Measurements from ENCODE around the gene PFDN4.
"Not testable (repeated sequence)": the region's sequence is repeated elsewhere in the genome, so short reads cannot be mapped to it uniquely, and the experiment has no call there.

PFDN4 gene

GRCh38 chr20:54237116-54237943 is 29.4 kb downstream of the PFDN4 start:
- Histone ChIP-seq H3K14ac (ENCODE audit: low read length) (no peak overlapping the region), H3K23ac (ENCODE audit: low read depth, low read length, poor library complexity) (no peak overlapping the region), H2BK12ac (ENCODE audit: low read length) (no peak overlapping the region), H3K18ac (ENCODE audit: low read length) (no peak overlapping the region), H3K4me1 (ENCODE audit: control insufficient read depth in 2 of 2, insufficient read depth in 1 of 2, low read depth in 1 of 2, low read length in 2 of 2) (no peaks in the 10 kb centered on the region), H3K79me1 (ENCODE audit: low read depth, low read length) (no peaks in the 10 kb centered on the region), H2BK5ac (ENCODE audit: low read length) (no peak overlapping the region), H3K9me3 (replicated peaks in 1 of 2; ENCODE audit: control insufficient read depth in 2 of 2, insufficient read depth in 1 of 2, low read depth in 1 of 2, low read length in 2 of 2) (no peaks in the 10 kb centered on the region), H4K8ac (ENCODE audit: low read depth, low read length) (no peak overlapping the region), H3K27me3 (ENCODE audit: control insufficient read depth in 3 of 3, insufficient read depth in 3 of 3, low read depth in 1 of 3, low read length in 3 of 3) (no peaks in the 10 kb centered on the region), H3K27ac (replicated peaks; ENCODE audit: low read length) (no peak overlapping the region), H2AK5ac (ENCODE audit: low read depth, low read length) (no peak overlapping the region), H3K4ac (ENCODE audit: low read length) (no peak overlapping the region), H2BK120ac (ENCODE audit: low read depth, low read length) (no peak overlapping the region), H4K91ac (ENCODE audit: low read depth, low read length, poor library complexity) (no peak overlapping the region), H3K4me2 (ENCODE audit: insufficient read depth, low read length, poor library complexity, severe bottlenecking) (no peak overlapping the region), H3K36me3 (replicated peaks in 1 of 2; ENCODE audit: control insufficient read depth in 2 of 2, insufficient read depth in 2 of 2, low read length in 2 of 2) (no peaks in the 10 kb centered on the region), H2BK15ac (ENCODE audit: low read length) (no peak overlapping the region), H2AFZ (ENCODE audit: low read length) (no peak overlapping the region), H3K4me3 (ENCODE audit: low read length in 2 of 2) (no peak overlapping the region), H3K9ac (ENCODE audit: low read depth, low read length, poor library complexity) (no peak overlapping the region)
- WGBS, 2 donors (ENCODE audit: extremely low coverage in 2 of 2, insufficient read length in 2 of 2, insufficient replicate concordance in 1 of 2) = no CpG with 5 or more reads among the region's 12 CpGs
- no peak for DNase-seq (ENCODE audit: low spot score)

- Histone ChIP-seq H4K8ac (ENCODE audit: low read depth, low read length) (no peak overlapping the region), H2BK15ac (ENCODE audit: low read length) (no peak overlapping the region), H2BK12ac (ENCODE audit: low read length) (no peak overlapping the region), H3K23ac (ENCODE audit: low read depth, low read length, poor library complexity) (no peak overlapping the region), H3K4ac (ENCODE audit: low read length) (no peak overlapping the region), H3K27ac (replicated peaks; ENCODE audit: low read length) (no peak overlapping the region), H3K4me3 (ENCODE audit: low read length in 2 of 2) (no peak overlapping the region), H3K14ac (ENCODE audit: low read length) (no peak overlapping the region), H3K18ac (ENCODE audit: low read length) (no peak overlapping the region), H2AFZ (ENCODE audit: low read length) (no peak overlapping the region), H2BK5ac (ENCODE audit: low read length) (no peak overlapping the region), H3K4me1 (ENCODE audit: control insufficient read depth in 2 of 2, insufficient read depth in 1 of 2, low read depth in 1 of 2, low read length in 2 of 2) (no peaks in the 10 kb centered on the region), H3K9me3 (replicated peaks in 1 of 2; ENCODE audit: control insufficient read depth in 2 of 2, insufficient read depth in 1 of 2, low read depth in 1 of 2, low read length in 2 of 2) (no peaks in the 10 kb centered on the region), H4K91ac (ENCODE audit: low read depth, low read length, poor library complexity) (no peak overlapping the region), H2AK5ac (ENCODE audit: low read depth, low read length) (no peak overlapping the region), H3K79me1 (ENCODE audit: low read depth, low read length) (no peaks in the 10 kb centered on the region), H2BK120ac (ENCODE audit: low read depth, low read length) (no peak overlapping the region), H3K4me2 (ENCODE audit: insufficient read depth, low read length, poor library complexity, severe bottlenecking) (no peak overlapping the region), H3K27me3 (ENCODE audit: control insufficient read depth in 3 of 3, insufficient read depth in 3 of 3, low read depth in 1 of 3, low read length in 3 of 3) (no peaks in the 10 kb centered on the region), H3K9ac (ENCODE audit: low read depth, low read length, poor library complexity) (no peak overlapping the region), H3K36me3 (replicated peaks in 1 of 2; ENCODE audit: control insufficient read depth in 2 of 2, insufficient read depth in 2 of 2, low read length in 2 of 2) (no peaks in the 10 kb centered on the region)
- WGBS, 2 donors (ENCODE audit: extremely low coverage in 2 of 2, insufficient read length in 2 of 2, insufficient replicate concordance in 1 of 2) = no CpG with 5 or more reads among the region's 4 CpGs
- DNase-seq (ENCODE audit: low spot score) = no peak
Observed at GRCh38 chr20:54244113-54244512, 36.2 kb downstream of the PFDN4 start.

- not testable (repeated sequence) for H3K14ac ChIP-seq (ENCODE audit: low read length)
Observed at GRCh38 chr20:54248705-54249104, 40.8 kb downstream of the PFDN4 start.

GRCh38 chr20:54250691-54251090 is 42.8 kb downstream of the PFDN4 start:
- peaks cover 0 to 2% of the 10 kb centered on the region in 2 donors for H3K9me3 ChIP-seq (replicated peaks in 1 of 2; ENCODE audit: control insufficient read depth in 2 of 2, insufficient read depth in 1 of 2, low read depth in 1 of 2, low read length in 2 of 2)
- WGBS, 2 donors (ENCODE audit: extremely low coverage in 2 of 2, insufficient read length in 2 of 2, insufficient replicate concordance in 1 of 2) = no CpG with 5 or more reads among the region's 10 CpGs
- H2AK5ac ChIP-seq (ENCODE audit: low read depth, low read length) = no peak overlapping the region
- no peak for DNase-seq (ENCODE audit: low spot score)
- H2BK120ac ChIP-seq (ENCODE audit: low read depth, low read length) = no peak overlapping the region
- no peak overlapping the region for H2BK15ac ChIP-seq (ENCODE audit: low read length)
- no peak overlapping the region for H3K4me3 ChIP-seq (ENCODE audit: low read length in 2 of 2)
- H3K9ac ChIP-seq (ENCODE audit: low read depth, low read length, poor library complexity) = no peak overlapping the region
- no peak overlapping the region for H3K4ac ChIP-seq (ENCODE audit: low read length)
- no peak overlapping the region for H3K14ac ChIP-seq (ENCODE audit: low read length)
- no peak overlapping the region for H3K27ac ChIP-seq (replicated peaks; ENCODE audit: low read length)
- no peak overlapping the region for H4K8ac ChIP-seq (ENCODE audit: low read depth, low read length)
- H3K79me1 ChIP-seq (ENCODE audit: low read depth, low read length) = no peaks in the 10 kb centered on the region
- no peaks in the 10 kb centered on the region for H3K36me3 ChIP-seq (replicated peaks in 1 of 2; ENCODE audit: control insufficient read depth in 2 of 2, insufficient read depth in 2 of 2, low read length in 2 of 2)
- no peak overlapping the region for H3K23ac ChIP-seq (ENCODE audit: low read depth, low read length, poor library complexity)
- H3K4me2 ChIP-seq (ENCODE audit: insufficient read depth, low read length, poor library complexity, severe bottlenecking) = no peak overlapping the region
- H3K18ac ChIP-seq (ENCODE audit: low read length) = no peak overlapping the region
- H4K91ac ChIP-seq (ENCODE audit: low read depth, low read length, poor library complexity) = no peak overlapping the region
- H3K4me1 ChIP-seq (ENCODE audit: control insufficient read depth in 2 of 2, insufficient read depth in 1 of 2, low read depth in 1 of 2, low read length in 2 of 2) = no peaks in the 10 kb centered on the region
- H2AFZ ChIP-seq (ENCODE audit: low read length) = no peak overlapping the region
- H3K27me3 ChIP-seq (ENCODE audit: control insufficient read depth in 3 of 3, insufficient read depth in 3 of 3, low read depth in 1 of 3, low read length in 3 of 3) = no peaks in the 10 kb centered on the region
- H2BK5ac ChIP-seq (ENCODE audit: low read length) = no peak overlapping the region
- no peak overlapping the region for H2BK12ac ChIP-seq (ENCODE audit: low read length)

More at GRCh38 chr20:54248705-54249104, 40.8 kb downstream of the PFDN4 start:
- not testable (repeated sequence) for H3K4me3 ChIP-seq (ENCODE audit: low read length in 2 of 2); H3K4me2 ChIP-seq (ENCODE audit: insufficient read depth, low read length, poor library complexity, severe bottlenecking); H3K18ac ChIP-seq (ENCODE audit: low read length); H2BK15ac ChIP-seq (ENCODE audit: low read length); H2AK5ac ChIP-seq (ENCODE audit: low read depth, low read length); H4K8ac ChIP-seq (ENCODE audit: low read depth, low read length); H2BK12ac ChIP-seq (ENCODE audit: low read length); H3K36me3 ChIP-seq (replicated peaks in 1 of 2; ENCODE audit: control insufficient read depth in 2 of 2, insufficient read depth in 2 of 2, low read length in 2 of 2); H3K27me3 ChIP-seq (ENCODE audit: control insufficient read depth in 3 of 3, insufficient read depth in 3 of 3, low read depth in 1 of 3, low read length in 3 of 3); H3K23ac ChIP-seq (ENCODE audit: low read depth, low read length, poor library complexity); H4K91ac ChIP-seq (ENCODE audit: low read depth, low read length, poor library complexity); H3K4me1 ChIP-seq (ENCODE audit: control insufficient read depth in 2 of 2, insufficient read depth in 1 of 2, low read depth in 1 of 2, low read length in 2 of 2); H3K27ac ChIP-seq (replicated peaks; ENCODE audit: low read length); H3K4ac ChIP-seq (ENCODE audit: low read length); DNase-seq (ENCODE audit: low spot score); H2BK5ac ChIP-seq (ENCODE audit: low read length); H2AFZ ChIP-seq (ENCODE audit: low read length); H3K9me3 ChIP-seq (replicated peaks in 1 of 2; ENCODE audit: control insufficient read depth in 2 of 2, insufficient read depth in 1 of 2, low read depth in 1 of 2, low read length in 2 of 2); H3K9ac ChIP-seq (ENCODE audit: low read depth, low read length, poor library complexity); H3K79me1 ChIP-seq (ENCODE audit: low read depth, low read length); H2BK120ac ChIP-seq (ENCODE audit: low read depth, low read length)
- WGBS, 2 donors (ENCODE audit: extremely low coverage in 2 of 2, insufficient read length in 2 of 2, insufficient replicate concordance in 1 of 2) = no CpG with 5 or more reads among the region's 4 CpGs
